GM12878 (cell line): Measurements from ENCODE around the gene ENO2. TPM values are rescaled to one million over a fixed set of nuclear protein-coding genes. Genes with fewer than 3 reads are reported as not detected.

Experiments used
- ATAC-seq: fragments of 200-7000 bp; cut with Tn5 transposase; 3 replicates; pipeline ENCODE4 v1.9.1; 2020; ENCODE audit warnings: mild to moderate bottlenecking, moderate library complexity
- BruUV-seq: library from RNA; stranded (reverse); fragments of 400-500 nt; replicated peaks from 2 replicates; lab custom pipeline; 2021; lab: Mats Ljungman, UMichigan
- CTCF ChIA-PET: fragments of 300-600 bp; sonication (Branson Sonifier 250); formaldehyde crosslinking; extraction: SDS; loops from one replicate; lab custom pipeline; 2021; ENCODE audit warnings: inconsistent platforms; lab: Yijun Ruan, JAX
- POLR2A ChIA-PET: fragments of 350-600 bp; formaldehyde crosslinking; extraction: SDS; loops from one replicate; lab custom pipeline; 2021; ENCODE audit warnings: inconsistent platforms; lab: Charles Lee
- RAD21 ChIA-PET: fragments of 300-600 bp; sonication (Branson Sonifier 250); formaldehyde crosslinking; loops from one replicate; lab custom pipeline; 2023; ENCODE audit warnings: antibody characterized with exemption; ENCODE audit not compliant: unreplicated experiment; lab: Charles Lee
- SMC1A ChIA-PET: fragments of 300-600 bp; sonication (Branson Sonifier 250); formaldehyde crosslinking; loops from one replicate; lab custom pipeline; 2023; ENCODE audit not compliant: unreplicated experiment, uncharacterized antibody; lab: Charles Lee
- DNase-seq: peaks from one replicate; pipeline ENCODE4 v3.0.0-alpha.2; 2011; ENCODE audit warnings: low read depth, low spot score
- FAIRE-seq: peaks from 3 replicates; lab custom pipeline; 2011; peaks lifted over from hg19 to GRCh38; lab: Jason Lieb, UNC
- H2AFZ ChIP-seq: 2 replicates; pipeline ENCODE4 v1.6.0; 2011; ENCODE audit warnings: low read depth, low read length, control low read depth; ENCODE audit not compliant: control insufficient read depth
- H3K27ac ChIP-seq: 2 replicates; pipeline ENCODE4 v1.5.1; 2011; ENCODE audit warnings: control low read depth; ENCODE audit not compliant: control insufficient read depth, insufficient read depth
- H3K27me3 ChIP-seq, 2 experiments: replicated peaks in 1 of 2; 2 replicates each; pipeline versions ENCODE4 v1.6.0 to v1.6.1; 2011; ENCODE audit warnings: low read length in 1 of 2; ENCODE audit not compliant: control insufficient read depth in 2 of 2, insufficient read depth in 2 of 2
- H3K36me3 ChIP-seq, 2 experiments: 2 replicates each; pipeline ENCODE4 v1.5.1; 2011; ENCODE audit warnings: low read length in 1 of 2; ENCODE audit not compliant: control insufficient read depth in 2 of 2, insufficient read depth in 2 of 2
- H3K4me1 ChIP-seq: 2 replicates; pipeline ENCODE4 v1.6.1; 2011; ENCODE audit warnings: mild to moderate bottlenecking, low read length, moderate library complexity, mixed read lengths; ENCODE audit not compliant: control insufficient read depth, insufficient read depth
- H3K4me2 ChIP-seq: 2 replicates; pipeline ENCODE4 v1.6.0; 2011; ENCODE audit warnings: control low read depth; ENCODE audit not compliant: control insufficient read depth, insufficient read depth
- H3K4me3 ChIP-seq: fragments of 200-600 bp; sonication (generic); 2 replicates; pipeline ENCODE4 v1.5.1; 2016
- H3K79me2 ChIP-seq: 2 replicates; pipeline ENCODE4 v1.6.0; 2011; ENCODE audit warnings: low read length; ENCODE audit not compliant: control insufficient read depth, insufficient read depth
- H3K9ac ChIP-seq: 2 replicates; pipeline ENCODE4 v1.8.0; 2011; ENCODE audit warnings: low read length, control low read depth, mixed read lengths; ENCODE audit not compliant: control insufficient read depth, insufficient read depth
- H3K9me3 ChIP-seq: replicated peaks from 3 replicates; pipeline ENCODE4 v1.5.1; 2011; ENCODE audit warnings: mild to moderate bottlenecking, low read length; ENCODE audit not compliant: control insufficient read depth, insufficient read depth
- H4K20me1 ChIP-seq: 2 replicates; pipeline ENCODE4 v1.6.0; 2011; ENCODE audit not compliant: control insufficient read depth, insufficient read depth
- BHLHE40 ChIP-seq, 2 experiments: fragments of 450-650 bp in 1 of 2; IDR thresholded peaks; 2 replicates each; pipeline ENCODE4 v1.6.1; 2011 to 2017; ENCODE audit warnings: low read depth in 2 of 2, borderline replicate concordance in 1 of 2, improper control_type of control experiment in 1 of 2, low read length in 1 of 2, mild to moderate bottlenecking in 1 of 2
- CBX5 ChIP-seq: sonication (generic); IDR thresholded peaks from 2 replicates; pipeline ENCODE4 v1.6.1; 2016; ENCODE audit warnings: low read depth, moderate library complexity, mild to moderate bottlenecking, inconsistent platforms
- CHD4 ChIP-seq: fragments of 200-600 bp; sonication (generic); IDR thresholded peaks from 2 replicates; pipeline ENCODE4 v1.6.1; 2016; ENCODE audit warnings: mild to moderate bottlenecking
- ETV6 ChIP-seq, 2 experiments: fragments of 450-650 bp in 1 of 2; IDR thresholded peaks in 1 of 2; conservative IDR thresholded peaks in 1 of 2; 2 replicates each; pipeline ENCODE4 v1.6.1; 2014; ENCODE audit warnings: antibody characterized with exemption in 1 of 2, borderline replicate concordance in 1 of 2, low read depth in 1 of 2, mild to moderate bottlenecking in 1 of 2, moderate library complexity in 1 of 2
- IKZF2 ChIP-seq, 2 experiments: fragments of 450-650 bp; IDR thresholded peaks; 2 replicates each; pipeline ENCODE4 v1.6.1; 2017; ENCODE audit warnings: mild to moderate bottlenecking in 2 of 2, moderate library complexity in 2 of 2
- MTA2 ChIP-seq: fragments of 450-650 bp; IDR thresholded peaks from 2 replicates; pipeline ENCODE4 v1.6.1; 2016; ENCODE audit warnings: low read depth, mild to moderate bottlenecking, moderate library complexity
- TCF12 ChIP-seq: IDR thresholded peaks from 2 replicates; pipeline ENCODE4 v1.6.1; 2011; ENCODE audit warnings: low read depth, mild to moderate bottlenecking, low read length
- WRNIP1 ChIP-seq: IDR thresholded peaks from 2 replicates; pipeline ENCODE4 v1.6.1; 2011; ENCODE audit warnings: low read depth, low read length, improper control_type of control experiment, borderline replicate concordance
- WGBS: methylation state at CpG from one replicate; pipeline ENCODE4 v1.1.6; 2016; ENCODE audit warnings: low lambda C conversion rate; ENCODE audit not compliant: insufficient replicate concordance, insufficient coverage; ENCODE audit errors: missing lambda C conversion rate; 5-methylcytosine and 5-hydroxymethylcytosine counted together
- in situ Hi-C: fragments of 300-500 bp; cut with MboI; formaldehyde crosslinking; loops from 9 replicates; pipeline ENCODE4 v1.14.3; 2018; ENCODE audit warnings: mixed read lengths
- intact Hi-C: fragments of 100-400 bp; cut with micrococcal nuclease; formaldehyde crosslinking; loops from one replicate; pipeline ENCODE4 v1.14.2; 2022; ENCODE audit not compliant: unreplicated experiment
- polyA plus RNA-seq, 11 experiments: library from polyadenylated mRNA; depleted of rRNA in 4 of 11; unstranded in 6 of 11; stranded (reverse) in 5 of 11; fragments of >200 nt; fragmentation: Nextera tagmentation in 4 of 11; fragmentation: Illumina TruSeq in 1 of 11; extraction: Ambion mirVana in 4 of 11; extraction: Trizol in 1 of 11; gene quantifications; 1 replicate in 1 of 11; 2 replicates in 10 of 11; pipeline versions ENCODE4 v1.2.1 to v1.2.3, GENCODE V29; 2011 to 2016; ENCODE audit warnings: inconsistent platforms in 2 of 11, missing spikeins in 2 of 11, low read depth in 1 of 11
- total RNA-seq, 4 experiments: library from RNA; depleted of rRNA in 3 of 4; stranded (reverse); fragments of >200 nt in 3 of 4; fragmentation: Illumina TruSeq in 1 of 4; extraction: Trizol in 1 of 4; gene quantifications; 2 replicates each; pipeline versions ENCODE4 v1.2.1 to v1.2.3, GENCODE V29; 2013 to 2021

Gene ENO2
- total and polyA plus RNA-seq, 10 of the 15 experiments (the other 5 are each of a cell fraction or from before 2014, with no cell fraction given), result 24.8 to 196 (median 43.1) TPM

DNA sequence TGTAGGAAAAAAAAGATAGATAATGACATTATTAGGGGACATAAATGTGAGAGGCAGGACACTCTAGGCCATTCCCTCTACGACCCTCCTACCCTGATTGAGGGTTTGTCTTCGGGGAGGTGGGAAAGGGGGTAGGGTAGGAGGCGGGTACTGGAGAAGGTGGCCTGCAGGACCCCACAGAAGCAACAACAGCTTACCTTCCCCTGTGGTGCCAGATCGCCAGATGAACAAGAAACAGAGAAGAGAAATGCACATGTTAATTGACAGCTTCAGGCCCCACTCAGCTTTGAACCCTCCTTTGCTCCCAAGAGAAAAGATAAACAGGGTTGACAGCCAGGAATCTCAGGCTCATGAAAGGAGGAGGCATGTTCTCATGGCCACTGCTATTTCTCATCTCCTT lies 51.3 kb downstream of the ENO2 start:
- WGBS, result 45% methylated on average over 4 of the region's 4 CpGs
- Histone ChIP-seq H3K9me3 (no peaks in the 10 kb centered on the region), H3K4me3 (no peak overlapping the region), H3K79me2 (peaks cover 41% of the 10 kb centered on the region), H3K9ac (peak overlapping the region; percentile 39; the same call in 1 of the 2 replicates), H3K27me3 (no peaks in the 10 kb centered on the region), H3K4me2 (no peak overlapping the region), H3K4me1 (peaks cover 32% of the 10 kb centered on the region), H4K20me1 (no peaks in the 10 kb centered on the region), H3K36me3 (peaks cover 30 to 31% of the 10 kb centered on the region in 2 experiments), H2AFZ (no peak overlapping the region), H3K27ac (peak overlapping the region; percentile 11; the same call in 1 of the 2 replicates)
- TF ChIP-seq CHD4, result no peak
- TF ChIP-seq BHLHE40 (IDR thresholded peaks at IDR 0.05; ENCODE audit: borderline replicate concordance in 1 of 2, low read depth in 2 of 2, low read length in 1 of 2), result no peak
- no peak for TF ChIP-seq ETV6 (conservative IDR thresholded peaks at IDR 0.05 in 1 of 2, IDR thresholded peaks at IDR 0.05 in 1 of 2; ENCODE audit: borderline replicate concordance in 1 of 2, low read depth in 1 of 2)
- no peak for TF ChIP-seq MTA2
- TF ChIP-seq TCF12, result no peak
- no peak for TF ChIP-seq IKZF2 (IDR thresholded peaks at IDR 0.05)
- no peak for TF ChIP-seq WRNIP1
- TF ChIP-seq CBX5, result no peak
- FAIRE-seq (no peak), ATAC-seq (no peak), DNase-seq (no peak)
- no TSS peak for BruUV-seq
- in situ Hi-C loops (loop anchor here (25.0 kb wide), 1 partner anchor 1672 kb away; no protein-coding TSS in a partner anchor), intact Hi-C loops (loop anchor here (1.0 kb wide), 1 partner anchor 21 kb away; the partner anchor contains the start of gene C12orf57)
- CTCF ChIA-PET, result interaction anchor here (1.1 to 13.2 kb wide), 8 partner anchors 18 to 147 kb away, joined by 4 to 645 read pairs (median 8); partner anchors contain the start of genes C12orf57, C1RL, PTPN6 and RNU7-1
- POLR2A ChIA-PET, result interaction anchor here (2.3 to 13.5 kb wide), 2 partner anchors 10 to 21 kb away, joined by 7 to 524 read pairs; partner anchors contain the start of genes C12orf57, PTPN6 and RNU7-1
- SMC1A ChIA-PET, result interaction anchor here (1.0 to 13.2 kb wide), 4 partner anchors 9 to 143 kb away, joined by 3 to 395 read pairs (median 6); partner anchors contain the start of genes C12orf57, C1RL, PTPN6 and RNU7-1
- RAD21 ChIA-PET, result interaction anchor here (0.9 to 13.5 kb wide), 6 partner anchors 9 to 147 kb away, joined by 3 to 426 read pairs (median 4); partner anchors contain the start of genes C12orf57, LPCAT3 and RNU7-1
